Neural cell (in vitro differentiated cells): ENCODE results near the gene YEATS4.

Experiments
- EP300 ChIP-seq: fragments of 450-650 bp; conservative IDR thresholded peaks from 2 replicates; pipeline ENCODE4 v1.6.1; 2014; ENCODE audit warnings: antibody characterized with exemption, mild to moderate bottlenecking, moderate library complexity; ENCODE audit not compliant: poor library complexity, severe bottlenecking
- EZH2 ChIP-seq: fragments of 200-600, 300-800 bp; shearing (Covaris generic), sonication (generic); IDR thresholded peaks from 2 replicates; pipeline ENCODE4 v1.6.1; 2014; ENCODE audit warnings: antibody characterized with exemption, low read length, borderline replicate concordance, mild to moderate bottlenecking; ENCODE audit not compliant: insufficient read depth, poor library complexity, severe bottlenecking
- POLR2AphosphoS5 ChIP-seq: IDR thresholded peaks from 2 replicates; pipeline ENCODE4 v1.6.1; 2012
- RAD21 ChIP-seq: fragments of 450-650 bp; conservative IDR thresholded peaks from 2 replicates; pipeline ENCODE4 v1.6.1; 2014; ENCODE audit warnings: antibody characterized with exemption, mild to moderate bottlenecking, moderate library complexity
- TF ChIP-seq, protein P1 (sequence below): fragments of 450-650 bp; IDR thresholded peaks from 2 replicates; pipeline ENCODE4 v1.5.1; 2014; ENCODE audit warnings: antibody characterized with exemption, mild to moderate bottlenecking, moderate library complexity; ENCODE audit not compliant: poor library complexity, severe bottlenecking
- TF ChIP-seq, protein P2 (sequence below): IDR thresholded peaks from 2 replicates; pipeline ENCODE4 v1.6.1; 2012; ENCODE audit warnings: borderline replicate concordance

DNA sequence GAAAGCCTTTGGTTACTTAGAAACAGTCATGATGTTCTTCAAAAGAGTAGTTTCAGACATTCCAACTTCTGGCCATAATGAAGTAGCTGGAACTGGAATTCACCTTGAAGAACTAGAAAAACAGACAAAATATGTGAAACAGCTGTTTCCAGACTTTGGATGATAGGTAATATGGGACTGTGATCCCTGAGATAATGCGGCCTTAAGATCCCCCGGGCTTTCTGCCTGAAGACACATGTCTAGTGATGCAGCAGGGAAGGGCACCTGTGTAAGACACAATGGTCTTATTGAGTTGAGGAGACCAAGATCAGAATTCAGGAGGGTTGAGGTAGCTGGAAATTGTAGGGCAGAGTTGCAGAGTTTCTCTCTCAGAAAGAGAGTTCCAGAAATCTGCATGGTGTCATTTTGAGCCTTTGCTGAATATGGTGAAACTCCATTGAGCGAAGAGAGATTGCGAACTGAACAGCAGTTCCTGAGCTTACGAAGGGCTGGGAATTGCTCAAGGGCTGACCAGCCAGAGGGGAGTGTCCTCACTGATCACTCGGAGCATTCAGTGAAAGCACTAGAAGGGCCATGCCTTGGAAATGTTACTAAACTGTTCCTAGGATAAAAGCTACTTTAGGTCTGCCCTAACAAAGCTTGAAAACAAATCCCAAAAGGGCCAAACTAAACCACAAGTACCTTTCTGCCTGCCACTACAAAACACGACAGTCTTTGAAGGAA, 69.0 kb downstream of the YEATS4 start:
- TF ChIP-seq, protein P1, sequence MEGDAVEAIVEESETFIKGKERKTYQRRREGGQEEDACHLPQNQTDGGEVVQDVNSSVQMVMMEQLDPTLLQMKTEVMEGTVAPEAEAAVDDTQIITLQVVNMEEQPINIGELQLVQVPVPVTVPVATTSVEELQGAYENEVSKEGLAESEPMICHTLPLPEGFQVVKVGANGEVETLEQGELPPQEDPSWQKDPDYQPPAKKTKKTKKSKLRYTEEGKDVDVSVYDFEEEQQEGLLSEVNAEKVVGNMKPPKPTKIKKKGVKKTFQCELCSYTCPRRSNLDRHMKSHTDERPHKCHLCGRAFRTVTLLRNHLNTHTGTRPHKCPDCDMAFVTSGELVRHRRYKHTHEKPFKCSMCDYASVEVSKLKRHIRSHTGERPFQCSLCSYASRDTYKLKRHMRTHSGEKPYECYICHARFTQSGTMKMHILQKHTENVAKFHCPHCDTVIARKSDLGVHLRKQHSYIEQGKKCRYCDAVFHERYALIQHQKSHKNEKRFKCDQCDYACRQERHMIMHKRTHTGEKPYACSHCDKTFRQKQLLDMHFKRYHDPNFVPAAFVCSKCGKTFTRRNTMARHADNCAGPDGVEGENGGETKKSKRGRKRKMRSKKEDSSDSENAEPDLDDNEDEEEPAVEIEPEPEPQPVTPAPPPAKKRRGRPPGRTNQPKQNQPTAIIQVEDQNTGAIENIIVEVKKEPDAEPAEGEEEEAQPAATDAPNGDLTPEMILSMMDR: no peak
- no peak for TF ChIP-seq POLR2AphosphoS5
- no peak for TF ChIP-seq EZH2
- TF ChIP-seq EP300: no peak
- TF ChIP-seq, protein P2, sequence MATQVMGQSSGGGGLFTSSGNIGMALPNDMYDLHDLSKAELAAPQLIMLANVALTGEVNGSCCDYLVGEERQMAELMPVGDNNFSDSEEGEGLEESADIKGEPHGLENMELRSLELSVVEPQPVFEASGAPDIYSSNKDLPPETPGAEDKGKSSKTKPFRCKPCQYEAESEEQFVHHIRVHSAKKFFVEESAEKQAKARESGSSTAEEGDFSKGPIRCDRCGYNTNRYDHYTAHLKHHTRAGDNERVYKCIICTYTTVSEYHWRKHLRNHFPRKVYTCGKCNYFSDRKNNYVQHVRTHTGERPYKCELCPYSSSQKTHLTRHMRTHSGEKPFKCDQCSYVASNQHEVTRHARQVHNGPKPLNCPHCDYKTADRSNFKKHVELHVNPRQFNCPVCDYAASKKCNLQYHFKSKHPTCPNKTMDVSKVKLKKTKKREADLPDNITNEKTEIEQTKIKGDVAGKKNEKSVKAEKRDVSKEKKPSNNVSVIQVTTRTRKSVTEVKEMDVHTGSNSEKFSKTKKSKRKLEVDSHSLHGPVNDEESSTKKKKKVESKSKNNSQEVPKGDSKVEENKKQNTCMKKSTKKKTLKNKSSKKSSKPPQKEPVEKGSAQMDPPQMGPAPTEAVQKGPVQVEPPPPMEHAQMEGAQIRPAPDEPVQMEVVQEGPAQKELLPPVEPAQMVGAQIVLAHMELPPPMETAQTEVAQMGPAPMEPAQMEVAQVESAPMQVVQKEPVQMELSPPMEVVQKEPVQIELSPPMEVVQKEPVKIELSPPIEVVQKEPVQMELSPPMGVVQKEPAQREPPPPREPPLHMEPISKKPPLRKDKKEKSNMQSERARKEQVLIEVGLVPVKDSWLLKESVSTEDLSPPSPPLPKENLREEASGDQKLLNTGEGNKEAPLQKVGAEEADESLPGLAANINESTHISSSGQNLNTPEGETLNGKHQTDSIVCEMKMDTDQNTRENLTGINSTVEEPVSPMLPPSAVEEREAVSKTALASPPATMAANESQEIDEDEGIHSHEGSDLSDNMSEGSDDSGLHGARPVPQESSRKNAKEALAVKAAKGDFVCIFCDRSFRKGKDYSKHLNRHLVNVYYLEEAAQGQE: no peak
- TF ChIP-seq RAD21: no peak
